Activated CD4-positive, CD25-positive, alpha-beta regulatory T cell treated with anti-CD3 and anti-CD28 coated beads, Interleukin-2, amount 50 U/mL, for 72 hours (primary cell): ENCODE results near the gene CCL24.
A peak's percentile ranks its signal among the peaks of the same experiment; 100 is the strongest.
"Not testable (repeated sequence)": the region's sequence is repeated elsewhere in the genome, so short reads cannot be mapped to it uniquely, and the experiment has no call there.

Experiments
- DNase-seq: peaks from one replicate; pipeline ENCODE4 v3.0.0; 2021

The CCL24 gene

GRCh38 chr7:75813781-75814236 lies at the start of gene CCL24:
Gene CCL24, minus strand, starts transcription at chr7:75813806. Its CDS starts 91 bp downstream, at chr7:75813715.
- no peak for DNase-seq

GRCh38 chr7:75861636-75862035 lies 48.0 kb upstream of the CCL24 start:
- no peak for DNase-seq

- DNase-seq, result no peak
These were observed 44.8 kb upstream of the CCL24 start for GRCh38 chr7:75858410-75858809.

- DNase-seq, result no peak
These were observed 42.9 kb upstream of the CCL24 start for GRCh38 chr7:75856536-75856935.

- not testable (repeated sequence) for DNase-seq
These were observed 41.3 kb upstream of the CCL24 start for GRCh38 chr7:75854813-75855345.

- no peak for DNase-seq
These were observed 40.6 kb upstream of the CCL24 start for GRCh38 chr7:75854233-75854632.

- DNase-seq, result no peak
These were observed 36.6 kb upstream of the CCL24 start for GRCh38 chr7:75850235-75850634.

- no peak for DNase-seq
These were observed 36.0 kb upstream of the CCL24 start for GRCh38 chr7:75849573-75849972.

GRCh38 chr7:75847707-75848106 lies 34.1 kb upstream of the CCL24 start:
- DNase-seq, result no peak

GRCh38 chr7:75845132-75845531 lies 31.5 kb upstream of the CCL24 start:
- not testable (repeated sequence) for DNase-seq

GRCh38 chr7:75844158-75844557 lies 30.6 kb upstream of the CCL24 start:
- no peak for DNase-seq

- DNase-seq, result no peak
These were observed 30.1 kb upstream of the CCL24 start for GRCh38 chr7:75843613-75844116.

GRCh38 chr7:75842836-75843446 lies 29.3 kb upstream of the CCL24 start:
- peak; percentile 36 for DNase-seq

GRCh38 chr7:75840029-75840428 lies 26.4 kb upstream of the CCL24 start:
- no peak for DNase-seq

- DNase-seq, result not testable (repeated sequence)
These were observed 24.8 kb upstream of the CCL24 start for GRCh38 chr7:75838281-75838930.

- no peak for DNase-seq
These were observed 23.2 kb upstream of the CCL24 start for GRCh38 chr7:75836798-75837197.

- no peak for DNase-seq
These were observed 22.2 kb upstream of the CCL24 start for GRCh38 chr7:75835688-75836285.

GRCh38 chr7:75833662-75834061 lies 20.1 kb upstream of the CCL24 start:
- DNase-seq, result not testable (repeated sequence)

- no peak for DNase-seq
These were observed 17.4 kb upstream of the CCL24 start for GRCh38 chr7:75830978-75831377.

GRCh38 chr7:75829656-75830055 lies 16.1 kb upstream of the CCL24 start:
- not testable (repeated sequence) for DNase-seq

GRCh38 chr7:75823198-75823910 lies 9.7 kb upstream of the CCL24 start:
- DNase-seq, result no peak

GRCh38 chr7:75820688-75821087 lies 7.1 kb upstream of the CCL24 start:
- DNase-seq, result no peak

GRCh38 chr7:75819711-75820110 lies 6.1 kb upstream of the CCL24 start:
- DNase-seq, result no peak
